K562 (cell line): ENCODE data around the gene CLDN14. TPM values are rescaled to one million over a fixed set of nuclear protein-coding genes. Genes with fewer than 3 reads are reported as not detected.
A peak's percentile ranks its signal among the peaks of the same experiment; 100 is the strongest.

Experiments used
- ATAC-seq: fragments of 200-7000 bp; cut with Tn5 transposase; 3 replicates; pipeline ENCODE4 v1.9.1; 2020; ENCODE audit warnings: moderate library complexity
- BruUV-seq: library from RNA; stranded (reverse); fragments of 400-500 nt; replicated peaks from 2 replicates; lab custom pipeline; 2021; lab: Mats Ljungman, UMichigan
- CTCF ChIA-PET: fragments of 300-600 bp; formaldehyde crosslinking; extraction: SDS; loops from one replicate; lab custom pipeline; 2021; ENCODE audit warnings: low intra/inter-chr PET ratio; lab: Yijun Ruan, JAX
- POLR2A ChIA-PET: fragments of 300-600, 350-650 bp; sonication (Branson Sonifier 250); formaldehyde crosslinking; extraction: SDS; loops from one replicate; lab custom pipeline; 2021; ENCODE audit warnings: antibody characterized with exemption, inconsistent platforms; lab: Yijun Ruan, JAX
- DNase-seq, 4 experiments: peaks; one replicate each; pipeline versions ENCODE4 v3.0.0 to v3.0.0-alpha.2; 2011 to 2018; ENCODE audit warnings: low spot score in 3 of 4, mixed read lengths in 3 of 4; ENCODE audit errors: extremely low read depth in 1 of 4
- FAIRE-seq: peaks from 2 replicates; lab custom pipeline; 2011; peaks lifted over from hg19 to GRCh38; lab: Jason Lieb, UNC
- H2AFZ ChIP-seq: 2 replicates; pipeline ENCODE4 v1.6.0; 2011; ENCODE audit warnings: low read depth, low read length, control low read depth, inconsistent platforms
- H3K27ac ChIP-seq: fragments of 200-600 bp; 3 replicates; pipeline ENCODE4 v1.8.0; 2011; ENCODE audit warnings: low read depth, mild to moderate bottlenecking, control low read depth, inconsistent platforms, low read length, moderate library complexity, mixed read lengths; ENCODE audit errors: extremely low read depth
- H3K27me3 ChIP-seq, 2 experiments: fragments of 300-600 bp in 1 of 2; 2 replicates in 1 of 2; 3 replicates in 1 of 2; pipeline versions ENCODE4 v1.6.0 to v1.8.0; 2011; ENCODE audit warnings: inconsistent platforms in 2 of 2, low read length in 2 of 2, mild to moderate bottlenecking in 1 of 2, mixed read lengths in 1 of 2, moderate library complexity in 1 of 2; ENCODE audit not compliant: control insufficient read depth in 2 of 2, insufficient read depth in 2 of 2
- H3K36me3 ChIP-seq: fragments of 300-600 bp; 3 replicates; pipeline ENCODE4 v1.8.0; 2011; ENCODE audit warnings: mild to moderate bottlenecking, low read length, inconsistent platforms; ENCODE audit not compliant: control insufficient read depth, insufficient read depth
- H3K4me1 ChIP-seq, 2 experiments: fragments of 200-600 bp in 1 of 2; replicated peaks in 1 of 2; 2 replicates in 1 of 2; 3 replicates in 1 of 2; pipeline versions ENCODE4 v1.5.1 to v1.8.0; 2011; ENCODE audit warnings: inconsistent platforms in 2 of 2, low read length in 2 of 2, mild to moderate bottlenecking in 1 of 2, mixed read lengths in 1 of 2, moderate library complexity in 1 of 2; ENCODE audit not compliant: control insufficient read depth in 2 of 2, insufficient read depth in 2 of 2
- H3K4me2 ChIP-seq: 2 replicates; pipeline ENCODE4 v1.6.1; 2011; ENCODE audit warnings: low read length, control low read depth, inconsistent platforms, mixed read lengths; ENCODE audit not compliant: insufficient read depth
- H3K4me3 ChIP-seq: fragments of 200-600 bp; sonication (generic), shearing (Covaris generic); 2 replicates; pipeline ENCODE4 v1.5.1; 2016; ENCODE audit warnings: control low read depth, inconsistent platforms
- H3K79me2 ChIP-seq: fragments of 200-600 bp; 3 replicates; pipeline ENCODE4 v1.8.0; 2011; ENCODE audit warnings: low read length, inconsistent platforms; ENCODE audit not compliant: control insufficient read depth, insufficient read depth
- H3K9ac ChIP-seq, 2 experiments: 2 replicates each; pipeline versions ENCODE4 v1.6.0 to v1.6.1; 2011; ENCODE audit warnings: low read depth in 2 of 2, low read length in 2 of 2, control low read depth in 1 of 2, inconsistent platforms in 1 of 2, mild to moderate bottlenecking in 1 of 2, mixed read lengths in 1 of 2; ENCODE audit not compliant: insufficient read depth in 1 of 2
- H3K9me1 ChIP-seq: one replicate; pipeline ENCODE4 v1.6.0; 2011; ENCODE audit warnings: inconsistent platforms, mild to moderate bottlenecking, low read length, moderate library complexity; ENCODE audit not compliant: control insufficient read depth, insufficient read depth
- H3K9me3 ChIP-seq: replicated peaks from 2 replicates; pipeline ENCODE4 v1.5.1; 2011; ENCODE audit warnings: low read depth, low read length, inconsistent platforms; ENCODE audit not compliant: control insufficient read depth, insufficient read depth
- H4K20me1 ChIP-seq: replicated peaks from 2 replicates; pipeline ENCODE4 v1.6.1; 2011; ENCODE audit warnings: low read length, inconsistent platforms, mixed read lengths; ENCODE audit not compliant: control insufficient read depth, insufficient read depth
- BCOR ChIP-seq: fragments of 450-650 bp; IDR thresholded peaks from 2 replicates; pipeline ENCODE4 v1.6.1; 2016
- KDM1A ChIP-seq, 2 experiments: fragments of 450-650 bp; IDR thresholded peaks; 2 replicates each; pipeline ENCODE4 v1.6.1; 2016; ENCODE audit warnings: mild to moderate bottlenecking in 2 of 2
- RBM25 ChIP-seq: fragments of 200-400 bp; formaldehyde crosslinking; IDR thresholded peaks from 2 replicates; pipeline ENCODE4 v1.6.1; 2018; ENCODE audit warnings: low read length, low read depth, moderate library complexity; ENCODE audit not compliant: severe bottlenecking
- ZBTB43 ChIP-seq: sonication (generic); formaldehyde crosslinking; IDR thresholded peaks from 2 replicates; pipeline ENCODE4 v1.8.0; 2023; ENCODE audit warnings: mild to moderate bottlenecking, missing genetic modification reagents
- ZFP36 ChIP-seq: fragments of 150-350 bp; IDR thresholded peaks from 2 replicates; pipeline ENCODE4 v1.6.1; 2018; ENCODE audit warnings: low read length, low read depth; ENCODE audit not compliant: partially characterized antibody
- ZNF695 ChIP-seq: fragments of 450-650 bp; formaldehyde crosslinking; IDR thresholded peaks from 2 replicates; pipeline ENCODE4 v1.4.0; 2020; ENCODE audit warnings: mild to moderate bottlenecking, moderate library complexity
- WGBS: fragments of 100-300 bp; shearing (Covaris generic); methylation state at CpG from one replicate; pipeline ENCODE4 v1.1.6; 2016; ENCODE audit warnings: low coverage, mixed read lengths; ENCODE audit not compliant: insufficient coverage; ENCODE audit errors: missing lambda C conversion rate; 5-methylcytosine and 5-hydroxymethylcytosine counted together
- in situ Hi-C: fragments of 300-500 bp; cut with MboI; formaldehyde crosslinking; loops from 4 replicates; pipeline ENCODE4 v1.15.0; 2018; ENCODE audit warnings: inconsistent platforms, mixed read lengths
- intact Hi-C: fragments of 100-400 bp; cut with micrococcal nuclease; formaldehyde crosslinking; loops from 2 replicates; pipeline ENCODE4 v1.14.2; 2022
- polyA plus RNA-seq, 8 experiments: library from polyadenylated mRNA; depleted of rRNA in 4 of 8; stranded (reverse) in 5 of 8; unstranded in 3 of 8; fragments of >200 nt; fragmentation: Nextera tagmentation in 2 of 8; fragmentation: Illumina TruSeq in 1 of 8; extraction: Ambion mirVana in 2 of 8; extraction: Trizol in 1 of 8; gene quantifications; 2 replicates each; pipeline versions ENCODE4 v1.2.1 to v1.2.3, GENCODE V29; 2011 to 2014; ENCODE audit warnings: inconsistent platforms in 1 of 8, missing spikeins in 1 of 8
- total RNA-seq, 7 experiments: library from RNA; depleted of rRNA in 6 of 7; stranded (reverse); fragments of >200 nt in 6 of 7; fragmentation: Illumina TruSeq in 2 of 7; extraction: Trizol in 2 of 7; gene quantifications; 2 replicates each; pipeline versions ENCODE4 v1.2.1 to v1.2.3, GENCODE V29; 2011 to 2021; ENCODE audit warnings: low replicate concordance in 1 of 7

Gene CLDN14
- total and polyA plus RNA-seq, 9 of the 15 experiments (the other 6 are each of a cell fraction or from before 2014, with no cell fraction given): not detected

GRCh38 chr21:36424592-36424991 lies 55.3 kb downstream of the CLDN14 start:
- H3K4me1 ChIP-seq: peaks cover 16 to 22% of the 10 kb centered on the region in 2 experiments
- H3K9ac ChIP-seq: no peak overlapping the region
- no peak for ATAC-seq
- peaks cover 10% of the 10 kb centered on the region for H3K9me1 ChIP-seq
- intact Hi-C loops: loop anchor here (5.0 kb wide), 3 partner anchors 48 to 78 kb away; no protein-coding TSS in a partner anchor
- H4K20me1 ChIP-seq: peaks cover 18% of the 10 kb centered on the region
- no peak overlapping the region for H3K27ac ChIP-seq
- no peak for TF ChIP-seq ZNF695 (CRISPR knock-in tag)
- peak; percentile 73 for TF ChIP-seq BCOR
- peak; percentile 88 for TF ChIP-seq RBM25
- peak in 1 of 2 experiments; percentile 36; a peak in 1 of 4 replicates for TF ChIP-seq KDM1A (IDR thresholded peaks at IDR 0.05)
- peak; percentile 71 for TF ChIP-seq ZFP36
- no peak for TF ChIP-seq ZBTB43 (CRISPR knock-in tag)
- TF ChIP-seq, all 486 proteins: peak for 4
- 45% methylated on average over 8 of the region's 8 CpGs for WGBS
- Histone ChIP-seq H3K36me3 (0 out of 3 replicates have a peak, but pooled peaks cover 1% of the 10 kb centered on the region), H3K9me3 (no peaks in the 10 kb centered on the region), H3K4me2 (no peak overlapping the region), H3K4me3 (no peak overlapping the region), H3K27me3 (no peaks in the 10 kb centered on the region), H2AFZ (no peak overlapping the region), H3K79me2 (no peaks in the 10 kb centered on the region)
- DNase-seq (no peak), FAIRE-seq (no peak)
- in situ Hi-C loops: no loop called here
- ChIA-PET CTCF (no interaction called here), POLR2A (interaction anchor here (0.6 kb wide), 1 partner anchor 295 kb away, joined by 4 read pairs; no protein-coding TSS in a partner anchor)
- no TSS peak for BruUV-seq
